Measurements from ENCODE around the gene CD4. TPM values are rescaled to one million over a fixed set of nuclear protein-coding genes. Genes with fewer than 3 reads are reported as not detected.

Gene CD4
- total RNA-seq, 1 donor from 2014 or later = 2.6 TPM

GRCh38 chr12:6748761-6749160 is 40.6 kb upstream of the CD4 start:
- TF ChIP-seq, protein P1, sequence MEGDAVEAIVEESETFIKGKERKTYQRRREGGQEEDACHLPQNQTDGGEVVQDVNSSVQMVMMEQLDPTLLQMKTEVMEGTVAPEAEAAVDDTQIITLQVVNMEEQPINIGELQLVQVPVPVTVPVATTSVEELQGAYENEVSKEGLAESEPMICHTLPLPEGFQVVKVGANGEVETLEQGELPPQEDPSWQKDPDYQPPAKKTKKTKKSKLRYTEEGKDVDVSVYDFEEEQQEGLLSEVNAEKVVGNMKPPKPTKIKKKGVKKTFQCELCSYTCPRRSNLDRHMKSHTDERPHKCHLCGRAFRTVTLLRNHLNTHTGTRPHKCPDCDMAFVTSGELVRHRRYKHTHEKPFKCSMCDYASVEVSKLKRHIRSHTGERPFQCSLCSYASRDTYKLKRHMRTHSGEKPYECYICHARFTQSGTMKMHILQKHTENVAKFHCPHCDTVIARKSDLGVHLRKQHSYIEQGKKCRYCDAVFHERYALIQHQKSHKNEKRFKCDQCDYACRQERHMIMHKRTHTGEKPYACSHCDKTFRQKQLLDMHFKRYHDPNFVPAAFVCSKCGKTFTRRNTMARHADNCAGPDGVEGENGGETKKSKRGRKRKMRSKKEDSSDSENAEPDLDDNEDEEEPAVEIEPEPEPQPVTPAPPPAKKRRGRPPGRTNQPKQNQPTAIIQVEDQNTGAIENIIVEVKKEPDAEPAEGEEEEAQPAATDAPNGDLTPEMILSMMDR (IDR thresholded peaks at IDR 0.05) = no peak
- Histone ChIP-seq H3K4me1 (peaks cover 7 to 9% of the 10 kb centered on the region in 2 donors), H3K27me3 (no peaks in the 10 kb centered on the region), H3K36me3 (peaks cover 45 to 47% of the 10 kb centered on the region in 2 donors), H3K4me3 (no peak overlapping the region), H3K27ac (no peak overlapping the region), H3K9me3 (no peaks in the 10 kb centered on the region)
- intact Hi-C loops (cut with DNase I) = no loop called here
- no peak for DNase-seq (ENCODE audit: low spot score in 2 of 2)

DNA sequence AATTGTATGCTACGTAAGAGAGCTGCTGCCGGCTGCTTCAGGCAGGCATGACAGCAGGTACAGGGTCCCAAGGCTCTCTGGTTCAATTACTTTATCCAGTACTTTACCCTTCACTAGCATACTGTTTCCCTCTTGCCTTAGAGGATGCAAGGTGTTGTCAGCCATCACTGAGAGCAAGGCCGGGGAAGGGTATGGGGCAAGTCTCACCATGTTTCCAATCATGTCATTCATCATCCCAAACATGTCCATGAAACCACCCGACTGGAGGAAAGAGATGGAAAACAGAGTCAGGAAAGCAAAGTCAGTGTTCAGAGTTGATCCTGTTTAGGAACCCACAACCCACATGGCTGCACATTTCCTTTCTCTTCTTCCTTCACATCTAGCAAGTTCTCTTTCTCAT is 38.8 kb upstream of the CD4 start:
- Histone ChIP-seq H3K4me3 (no peak overlapping the region), H3K9me3 (no peaks in the 10 kb centered on the region), H3K36me3 (peaks cover 45 to 47% of the 10 kb centered on the region in 2 donors), H3K27ac (no peak overlapping the region), H3K27me3 (no peaks in the 10 kb centered on the region), H3K4me1 (peaks cover 7 to 9% of the 10 kb centered on the region in 2 donors)
- DNase-seq (ENCODE audit: low spot score in 2 of 2) = no peak
- intact Hi-C loops (cut with DNase I) = no loop called here
- TF ChIP-seq, protein P1 (IDR thresholded peaks at IDR 0.05) = no peak

DNA sequence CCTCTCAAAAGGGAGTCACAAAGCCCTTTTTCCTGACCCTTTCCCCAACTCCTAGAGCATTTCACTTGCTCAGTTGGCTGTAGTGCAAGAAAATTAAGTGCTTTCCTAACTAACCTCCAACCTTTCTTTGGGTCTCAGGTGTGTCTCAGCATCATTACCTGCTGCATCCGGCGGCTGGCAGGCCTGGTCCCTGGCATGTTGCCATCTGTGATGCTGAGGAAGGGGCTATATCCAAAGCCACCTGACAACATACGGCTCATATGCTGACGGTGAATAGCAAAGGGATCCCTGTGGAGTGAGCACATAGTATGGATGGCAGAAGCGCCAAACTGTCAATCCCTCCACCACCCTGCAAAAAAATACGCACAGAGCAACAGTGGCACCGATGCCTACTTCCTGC is 37.6 kb upstream of the CD4 start:
- peaks cover 44 to 45% of the 10 kb centered on the region in 2 donors for H3K36me3 ChIP-seq
- H3K4me1 ChIP-seq = peaks cover 7 to 9% of the 10 kb centered on the region in 2 donors
- H3K27ac ChIP-seq = peak overlapping the region; percentile 95 to 98
- peak overlapping the region; percentile 59 to 96 for H3K4me3 ChIP-seq
- H3K9me3 ChIP-seq = no peaks in the 10 kb centered on the region
- intact Hi-C loops (cut with DNase I) = loop anchor here (2.0 kb wide), 2 partner anchors 27 to 63 kb away; partner anchors contain the start of genes COPS7A and ZNF384
- no peaks in the 10 kb centered on the region for H3K27me3 ChIP-seq
- TF ChIP-seq, protein P1 (IDR thresholded peaks at IDR 0.05) = no peak
- no peak for DNase-seq (ENCODE audit: low spot score in 2 of 2)

DNA sequence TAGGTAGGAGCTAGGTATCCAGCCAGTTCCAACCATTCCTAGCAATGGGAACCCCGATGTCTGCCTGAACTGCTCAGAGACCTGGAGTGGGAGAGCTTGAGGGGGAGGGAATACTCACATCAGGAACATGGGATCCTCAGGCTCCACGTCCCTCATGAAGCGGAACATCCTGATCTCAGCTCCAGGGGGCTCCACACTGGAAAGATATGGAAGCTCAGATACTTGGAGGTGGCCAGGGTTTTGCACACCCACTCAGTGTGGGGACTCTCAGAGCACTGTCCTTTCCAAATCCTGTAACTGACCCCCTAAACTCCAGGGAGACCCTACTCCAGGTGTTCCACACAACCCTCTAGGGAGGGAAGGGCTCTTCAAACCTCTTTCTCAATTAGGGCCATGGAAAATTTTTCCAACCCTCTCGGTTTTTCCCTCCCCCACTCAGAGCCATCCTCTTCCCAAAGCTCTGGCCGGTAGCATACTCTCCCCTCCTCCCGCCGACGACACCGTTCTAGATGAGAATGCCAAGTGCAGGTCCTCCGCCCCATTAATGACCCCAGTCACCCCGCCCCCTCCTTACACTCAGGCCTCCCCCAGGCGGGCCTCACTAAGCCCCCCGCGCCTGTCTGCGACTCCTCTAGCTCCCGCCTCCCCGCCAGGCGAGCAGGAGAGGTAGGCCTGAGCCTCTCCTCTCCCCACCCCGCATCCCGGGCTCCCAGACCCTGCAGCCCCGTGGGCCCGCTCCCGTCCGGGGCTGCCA is 37.0 kb upstream of the CD4 start:
- TF ChIP-seq, protein P1 (IDR thresholded peaks at IDR 0.05) = no peak
- Histone ChIP-seq H3K4me1 (peaks cover 7 to 9% of the 10 kb centered on the region in 2 donors), H3K4me3 (peak overlapping the region; percentile 59 to 96), H3K9me3 (no peaks in the 10 kb centered on the region), H3K27ac (peak overlapping the region; percentile 95 to 98), H3K36me3 (peaks cover 39 to 40% of the 10 kb centered on the region in 2 donors), H3K27me3 (no peaks in the 10 kb centered on the region)
- intact Hi-C loops (cut with DNase I) = loop anchor here (2.0 kb wide), 2 partner anchors 28 to 64 kb away; partner anchors contain the start of genes COPS7A and ZNF384
- DNase-seq (ENCODE audit: low spot score in 2 of 2) = no peak

- Histone ChIP-seq H3K27me3 (no peaks in the 10 kb centered on the region), H3K27ac (peak within 1 kb of the TSS; percentile 95 to 98), H3K4me1 (peaks cover 7 to 9% of the 10 kb centered on the region in 2 donors), H3K9me3 (no peaks in the 10 kb centered on the region), H3K4me3 (peak within 1 kb of the TSS; percentile 59 to 96), H3K36me3 (peaks cover 31 to 32% of the 10 kb centered on the region in 2 donors)
- TF ChIP-seq, protein P1 (IDR thresholded peaks at IDR 0.05) = peak in 1 of 3 experiments; percentile 91
- intact Hi-C loops (cut with DNase I) = loop anchor here (1.0 to 2.0 kb wide), 6 partner anchors 11 to 90 kb away; partner anchors contain the start of genes COPS7A, ING4 and ZNF384
- peak; percentile 93 to 99 for DNase-seq (ENCODE audit: low spot score in 2 of 2)
Measured at GRCh38 chr12:6752921-6753771, 36.2 kb upstream of the CD4 start, which contains the start of gene MLF2. MLF2 (minus strand) TSS chr12:6753141; CDS start chr12:6752334, 807 bp downstream.
